ENCODE results near the gene PRKCB. TPM values are rescaled to one million over a fixed set of nuclear protein-coding genes. Genes with fewer than 3 reads are reported as not detected.

The PRKCB gene
- total RNA-seq, 1 donor from 2014 or later: 59.0 TPM

DNA sequence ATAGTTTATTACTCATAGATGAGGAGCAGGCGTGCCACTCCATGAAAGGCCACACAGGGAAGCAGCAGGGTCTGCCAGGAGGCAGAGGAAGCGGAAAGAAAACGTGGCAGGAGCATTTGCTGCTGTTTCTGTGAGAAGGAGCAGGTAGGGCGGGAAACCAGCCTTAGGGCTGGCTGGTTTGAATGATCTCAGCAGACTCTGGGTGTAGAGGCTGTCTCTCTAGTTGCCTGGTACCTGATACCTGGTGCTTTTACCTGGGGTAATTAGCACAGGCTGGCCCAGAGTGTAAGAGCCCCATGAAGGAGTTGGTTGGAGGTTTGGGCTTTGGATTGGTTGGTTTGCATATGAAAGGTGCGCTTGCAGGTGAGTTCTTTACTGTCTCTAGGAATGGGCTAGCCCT, 215.3 kb downstream of the PRKCB start:
- no peak for DNase-seq

DNA sequence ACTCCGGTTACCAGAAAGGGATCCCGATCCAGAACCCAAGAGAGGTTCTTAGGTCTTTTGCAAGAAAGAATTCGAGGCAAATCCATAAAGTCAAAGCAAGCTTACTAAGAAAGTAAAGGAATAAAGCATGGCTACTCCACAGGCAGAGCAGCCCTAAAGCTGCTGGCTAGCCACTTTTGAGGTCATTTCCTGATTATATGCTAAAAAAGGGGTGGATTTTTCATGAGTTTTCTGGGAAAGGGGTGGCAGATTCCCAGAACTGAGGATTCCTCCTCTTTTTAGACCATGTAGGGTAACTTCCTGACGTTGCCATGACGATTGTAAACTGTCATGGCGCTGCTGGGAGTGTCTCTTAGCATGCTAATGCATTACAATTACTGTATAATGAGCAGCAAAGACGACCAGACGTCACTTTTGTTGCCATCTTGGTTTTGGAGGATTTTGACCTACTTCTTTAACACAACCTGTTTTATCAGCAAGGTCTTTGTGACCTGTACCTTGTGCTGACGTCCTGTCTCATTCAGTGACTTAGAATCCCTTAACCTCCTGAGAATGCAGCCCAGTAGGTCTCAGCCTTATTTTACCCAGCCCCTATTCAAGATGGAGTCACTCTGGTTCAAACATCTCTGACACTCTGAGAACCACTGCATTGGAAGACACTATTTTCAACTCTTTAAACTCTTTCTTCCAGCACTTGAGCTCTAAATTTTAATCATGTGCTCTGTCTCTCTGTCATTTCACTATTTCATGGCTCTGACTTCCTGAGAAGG, 216.7 kb downstream of the PRKCB start:
- DNase-seq: no peak

DNA sequence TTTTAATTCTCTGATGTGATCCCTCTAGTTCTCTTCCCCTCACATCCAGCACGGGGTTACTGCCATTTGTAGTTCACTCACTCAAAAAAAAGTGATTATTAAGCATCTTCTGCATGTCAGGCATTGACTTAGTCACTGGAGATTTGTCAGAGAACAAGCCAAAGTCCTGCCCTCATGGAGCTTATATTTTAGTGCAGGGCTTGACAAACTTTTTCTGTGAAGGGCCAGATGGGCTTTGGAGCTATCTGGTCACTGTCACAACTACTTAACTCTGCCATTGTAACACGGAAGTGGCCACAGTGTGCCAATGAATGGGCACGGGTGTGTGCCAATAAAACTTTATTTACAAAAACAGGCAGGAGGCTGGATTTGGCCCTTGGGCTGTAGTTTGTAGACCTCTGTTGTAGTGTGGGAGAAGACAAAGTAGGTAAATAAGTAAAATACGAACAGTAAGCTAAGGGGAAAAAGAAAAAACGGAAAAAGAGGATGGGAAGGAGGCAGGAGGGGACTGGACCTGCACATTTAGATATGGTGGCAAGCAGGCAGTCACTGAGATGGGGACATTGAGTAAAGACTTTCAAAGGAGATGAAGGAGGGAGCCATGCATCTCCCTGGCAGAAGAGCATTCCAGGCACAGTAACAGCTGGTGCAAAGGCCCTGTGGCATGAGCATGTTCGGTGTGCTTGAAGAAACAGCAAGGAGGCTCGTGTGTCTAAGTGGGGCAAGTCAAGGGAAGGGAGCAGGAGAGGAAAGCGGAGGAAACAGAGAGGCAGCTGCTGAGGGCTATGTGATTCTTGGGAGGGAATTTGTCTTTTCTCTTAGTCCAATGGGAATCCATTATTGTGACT, 217.5 kb downstream of the PRKCB start:
- DNase-seq: no peak

DNA sequence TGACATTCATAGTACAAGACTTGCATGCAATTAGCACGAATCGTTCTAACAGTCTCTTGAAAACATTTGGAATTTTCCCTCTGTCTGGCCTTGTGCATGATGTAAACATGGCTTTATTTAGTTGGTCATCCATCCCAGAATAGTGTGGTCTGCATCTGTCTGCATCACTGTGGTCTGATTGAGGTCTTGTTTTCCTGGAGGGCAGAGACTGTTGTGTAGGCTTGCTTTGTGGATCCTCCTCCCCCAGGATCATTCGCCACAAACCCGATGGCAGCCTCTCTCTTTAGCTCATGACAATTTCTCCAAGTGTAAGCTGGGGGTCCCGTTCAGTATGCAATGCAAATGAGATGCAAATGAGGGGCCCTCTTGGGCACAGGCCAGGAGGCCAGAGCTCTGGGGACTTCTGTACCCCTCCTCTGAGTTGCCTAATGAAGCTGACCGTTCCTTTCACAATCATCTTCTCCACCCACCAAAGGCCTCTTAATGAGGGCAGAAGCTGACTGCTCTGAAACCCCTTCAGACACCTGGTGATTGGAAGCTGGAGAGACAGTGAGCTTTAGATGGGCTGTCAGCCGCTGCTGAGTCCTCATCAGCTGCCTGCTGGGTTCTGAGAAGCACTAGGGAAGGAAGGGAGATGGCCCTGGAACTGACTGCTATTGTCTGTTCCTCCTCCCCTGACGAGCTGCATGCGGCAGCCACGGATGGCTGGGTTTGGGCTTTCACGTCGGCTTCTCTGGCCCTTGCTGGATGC, 219.1 kb downstream of the PRKCB start:
- DNase-seq: no peak

DNA sequence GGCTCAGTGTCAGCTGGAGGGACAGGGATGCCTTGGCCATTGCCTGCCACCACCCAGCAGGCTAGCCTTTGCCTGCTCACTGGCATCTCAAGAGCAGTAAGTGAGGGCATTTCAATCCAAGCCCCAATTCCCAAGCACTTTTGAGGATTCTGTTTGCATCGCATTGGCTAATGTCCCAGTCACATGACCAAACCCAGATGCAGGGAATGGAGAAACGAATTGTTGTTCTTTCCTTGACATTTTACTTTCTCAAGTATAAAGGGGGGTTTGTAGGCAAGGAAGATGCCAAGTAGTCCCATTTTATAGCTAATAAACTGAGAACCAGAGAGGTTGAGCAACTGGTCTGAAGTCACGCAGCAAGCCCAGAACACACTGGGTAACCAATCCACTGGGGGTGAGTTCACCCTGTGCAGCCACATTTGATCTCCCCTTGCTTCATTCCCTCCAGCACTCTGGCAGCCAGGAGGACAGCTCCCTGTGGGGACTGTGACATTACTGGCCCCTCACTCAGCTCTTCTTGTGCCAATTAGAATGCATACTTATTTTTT, 226.6 kb downstream of the PRKCB start:
- no peak for DNase-seq

DNA sequence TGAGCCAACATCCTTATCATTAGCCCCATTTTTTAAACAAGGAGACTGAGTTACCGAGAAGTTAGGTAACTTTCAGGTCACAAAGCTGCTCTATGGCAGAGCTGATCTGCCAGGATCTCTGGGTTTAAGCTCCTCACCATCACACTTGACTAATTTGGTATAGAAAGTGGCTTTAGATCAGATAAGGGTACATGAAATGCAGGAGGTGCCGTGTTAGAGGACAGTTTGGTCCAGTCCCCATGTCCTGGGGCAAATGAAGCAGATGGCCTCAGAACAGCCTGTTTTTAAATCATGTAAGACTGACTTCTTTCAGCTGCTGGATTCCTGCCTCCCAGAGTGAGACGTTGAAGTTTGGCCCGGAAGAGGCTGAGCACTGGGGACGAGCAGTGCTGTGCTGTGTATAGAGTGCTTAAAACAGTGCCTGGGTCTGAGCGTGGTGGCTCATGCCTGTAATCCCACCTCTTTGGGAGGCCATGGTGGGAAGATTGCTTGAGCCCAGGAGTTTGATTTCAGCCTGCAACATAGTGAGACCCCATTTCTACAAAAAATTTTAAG, 233.3 kb downstream of the PRKCB start:
- DNase-seq: no peak

DNA sequence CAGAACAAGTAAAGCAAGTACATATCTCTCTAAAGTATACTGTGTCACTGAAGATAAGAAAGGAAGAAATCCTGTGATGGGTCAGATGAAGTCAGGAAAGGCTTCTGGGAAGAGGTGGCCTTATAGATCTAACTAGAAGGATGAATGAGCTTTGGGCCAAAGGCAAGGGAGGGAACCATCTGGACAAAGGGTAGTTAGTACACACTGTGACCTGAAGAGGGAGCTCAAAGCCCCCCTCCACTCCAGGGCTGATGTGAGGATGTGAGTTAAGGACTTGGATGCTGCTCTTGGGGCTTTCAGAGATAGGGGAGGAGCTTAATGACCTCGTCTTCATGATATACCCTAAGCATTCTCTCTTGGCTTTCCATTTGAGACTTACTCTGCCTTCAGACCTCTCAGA, 235.1 kb downstream of the PRKCB start:
- DNase-seq: no peak

DNA sequence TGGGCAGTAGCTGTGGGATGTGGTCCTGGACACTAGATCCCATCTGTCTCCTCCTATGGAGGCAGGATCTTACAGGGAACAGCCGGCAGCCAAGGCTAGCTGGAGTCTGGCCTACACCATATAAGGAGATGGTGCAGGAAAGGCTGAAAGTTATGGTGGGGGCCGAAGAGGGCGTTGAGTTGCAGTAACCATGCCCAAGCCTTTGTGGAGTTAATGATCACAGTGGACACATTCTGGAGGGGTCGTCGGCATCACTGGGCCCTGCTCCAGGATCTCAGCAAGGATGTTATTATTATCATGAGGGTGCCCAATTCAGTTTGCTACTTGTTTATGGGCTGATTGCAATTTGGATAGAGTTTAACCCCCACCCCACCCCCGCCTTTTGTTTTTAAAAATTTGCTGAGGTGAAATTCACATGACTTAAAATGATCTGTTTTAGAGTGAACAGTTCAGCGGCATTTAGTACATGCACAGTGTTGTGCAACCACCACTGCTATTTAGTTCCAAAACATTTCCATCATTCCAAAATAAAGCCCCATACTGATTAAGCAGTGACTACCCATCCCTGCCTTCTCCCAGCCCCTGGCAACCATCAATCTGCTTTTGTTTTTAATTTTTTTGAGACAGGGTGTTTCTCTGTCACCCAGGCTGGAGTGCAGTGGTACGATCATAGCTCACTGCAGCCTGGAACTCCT, 236.0 kb downstream of the PRKCB start:
- no peak for DNase-seq

DNA sequence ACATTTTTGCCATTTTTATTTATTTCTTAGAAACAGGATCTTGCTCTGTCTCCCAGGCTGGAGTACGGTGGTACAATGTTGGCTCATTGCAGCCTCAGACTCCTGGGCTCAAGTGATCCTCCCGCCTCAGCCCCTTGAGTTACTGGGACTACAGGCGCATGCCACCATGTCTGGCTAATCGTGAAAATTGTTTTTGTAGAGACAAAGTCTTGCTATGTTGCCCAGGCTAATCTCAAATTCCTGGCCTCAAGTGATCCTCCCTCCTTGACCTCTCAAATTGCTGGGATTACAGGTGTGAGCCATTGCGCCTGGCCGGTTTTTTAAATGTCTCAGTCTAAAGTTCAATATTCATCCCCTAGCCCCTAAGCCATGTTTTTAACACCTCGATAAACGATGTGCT, 237.5 kb downstream of the PRKCB start:
- no peak for DNase-seq

DNA sequence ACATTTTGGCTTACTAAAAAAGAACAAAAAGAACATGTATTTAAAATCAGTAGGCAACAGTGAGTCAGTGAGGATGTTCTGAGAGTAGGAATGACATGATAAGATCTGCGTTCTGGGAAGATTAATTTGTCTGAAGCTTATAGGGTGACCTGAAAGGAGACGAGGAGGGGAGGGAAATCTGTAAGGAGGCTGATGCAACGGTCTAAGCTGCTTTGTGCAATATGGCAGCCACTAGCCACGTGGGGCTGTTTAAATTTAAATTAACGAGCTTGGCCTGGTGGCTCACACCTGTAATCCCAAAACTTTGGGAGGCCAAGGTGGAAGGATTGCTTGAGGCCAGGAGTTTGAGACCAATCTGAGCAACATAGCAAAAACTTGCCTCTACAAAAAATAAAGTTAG, 238.8 kb downstream of the PRKCB start:
- no peak for DNase-seq

DNA sequence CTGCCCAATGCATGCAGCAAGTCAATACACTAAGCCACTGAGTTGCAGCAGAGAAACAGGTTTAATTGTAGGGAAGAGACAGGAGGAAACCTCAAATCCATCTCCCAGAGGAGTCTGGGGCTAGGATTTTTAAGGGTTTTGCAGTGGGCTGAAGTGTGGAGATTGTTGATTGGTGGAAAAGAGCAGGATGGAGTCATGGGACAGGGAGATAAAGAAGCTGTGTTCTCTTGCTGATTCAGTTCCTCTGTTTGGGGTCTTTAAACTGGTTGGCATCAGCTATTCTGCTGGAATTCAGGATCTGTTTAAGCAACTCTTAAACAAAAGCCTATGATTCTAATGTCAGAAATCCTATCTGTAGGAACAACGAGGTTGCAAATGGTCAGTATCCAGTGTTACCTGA, 239.5 kb downstream of the PRKCB start:
- no peak for DNase-seq

DNA sequence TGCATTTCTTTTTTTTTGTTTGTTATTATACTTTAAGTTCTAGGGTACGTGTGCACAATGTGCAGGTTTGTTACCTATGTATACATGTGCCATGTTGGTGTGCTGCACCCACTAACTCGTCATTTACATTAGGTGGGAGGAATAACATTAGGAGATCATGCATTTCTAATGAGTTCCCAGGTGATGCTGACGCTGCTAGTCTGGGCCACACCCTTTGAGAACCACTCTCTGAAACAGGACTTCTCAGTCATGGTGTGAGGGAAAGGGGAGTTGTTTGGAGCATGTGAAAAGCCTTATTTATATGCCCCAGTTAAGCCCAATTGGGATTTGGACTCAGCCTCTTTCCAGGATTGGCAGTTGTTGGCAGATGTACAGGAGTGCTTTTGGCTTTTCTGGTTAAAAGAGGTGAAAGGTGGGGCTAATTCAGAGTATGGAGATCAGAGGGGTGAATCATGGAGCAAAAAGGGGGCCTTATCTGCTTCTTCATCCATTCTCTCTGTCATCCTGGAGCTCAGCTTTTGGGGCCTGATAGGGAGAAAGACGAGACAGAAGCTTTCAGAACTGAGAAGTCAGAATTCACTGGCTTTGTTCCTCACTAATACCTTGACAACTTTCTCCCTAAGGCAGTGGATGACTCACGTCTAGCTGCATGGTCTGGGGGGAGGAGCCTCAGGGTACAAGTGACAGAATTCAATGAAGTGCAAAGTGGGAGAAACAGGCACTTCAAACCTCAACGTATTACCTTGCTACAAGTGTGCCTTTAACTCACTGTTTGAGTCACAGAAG, 240.3 kb downstream of the PRKCB start:
- peak; percentile 8 for DNase-seq

DNA sequence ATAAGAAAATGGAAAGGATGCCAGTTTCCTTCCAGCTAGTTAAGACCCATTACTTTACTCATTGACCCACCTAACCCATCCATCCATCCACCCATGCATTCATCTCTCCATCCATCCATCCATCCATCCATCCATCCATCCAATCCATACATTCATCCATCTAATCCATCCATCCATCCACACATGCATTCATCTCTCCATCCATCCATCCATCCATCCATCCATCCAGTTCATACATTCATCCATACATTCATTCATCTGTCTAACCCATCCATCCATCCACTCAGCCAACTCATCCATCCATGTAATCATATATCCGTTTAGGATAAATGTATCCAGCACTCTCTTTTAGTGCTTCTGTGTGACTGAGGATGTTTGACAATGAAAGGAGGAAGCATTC, 241.5 kb downstream of the PRKCB start:
- no peak for DNase-seq

DNA sequence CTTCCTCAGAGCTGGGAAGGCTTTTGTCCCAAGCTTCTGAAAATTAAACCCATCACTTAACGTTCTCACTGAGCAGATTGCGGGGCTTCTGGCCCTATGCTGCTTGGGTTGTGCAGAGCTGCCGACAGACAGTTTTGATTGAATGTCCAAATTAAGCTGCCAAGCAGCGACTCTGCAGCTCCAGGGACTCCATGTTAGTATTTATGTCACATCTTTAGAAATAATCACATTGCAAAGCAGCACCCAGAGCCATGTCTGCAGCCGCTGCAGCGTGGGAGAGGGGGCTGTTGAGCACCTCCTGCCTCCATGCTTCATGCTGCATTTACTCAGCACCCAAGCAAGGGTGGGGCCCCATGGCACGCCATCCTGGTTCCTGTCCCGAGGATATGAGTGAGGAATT, 242.2 kb downstream of the PRKCB start:
- DNase-seq: no peak

DNA sequence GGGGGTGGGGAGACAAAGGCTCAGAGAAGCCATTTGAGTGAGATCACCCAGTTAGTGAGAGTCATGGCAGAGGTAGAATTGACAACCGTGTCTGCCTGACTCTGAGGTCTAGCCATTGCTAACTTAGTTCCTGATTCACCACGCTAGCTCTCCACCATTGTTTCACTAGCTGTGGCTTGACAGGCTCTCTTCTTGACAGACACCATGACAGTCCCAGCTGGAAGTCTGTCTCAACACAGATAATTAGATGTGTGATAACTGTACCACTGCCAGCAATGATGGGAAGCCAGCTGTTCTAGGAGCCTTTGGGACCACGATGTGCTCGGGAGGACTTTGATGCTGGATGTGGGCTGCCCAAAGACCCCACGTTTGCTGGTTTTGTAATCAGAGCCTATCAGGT, 249.9 kb downstream of the PRKCB start:
- DNase-seq: no peak

DNA sequence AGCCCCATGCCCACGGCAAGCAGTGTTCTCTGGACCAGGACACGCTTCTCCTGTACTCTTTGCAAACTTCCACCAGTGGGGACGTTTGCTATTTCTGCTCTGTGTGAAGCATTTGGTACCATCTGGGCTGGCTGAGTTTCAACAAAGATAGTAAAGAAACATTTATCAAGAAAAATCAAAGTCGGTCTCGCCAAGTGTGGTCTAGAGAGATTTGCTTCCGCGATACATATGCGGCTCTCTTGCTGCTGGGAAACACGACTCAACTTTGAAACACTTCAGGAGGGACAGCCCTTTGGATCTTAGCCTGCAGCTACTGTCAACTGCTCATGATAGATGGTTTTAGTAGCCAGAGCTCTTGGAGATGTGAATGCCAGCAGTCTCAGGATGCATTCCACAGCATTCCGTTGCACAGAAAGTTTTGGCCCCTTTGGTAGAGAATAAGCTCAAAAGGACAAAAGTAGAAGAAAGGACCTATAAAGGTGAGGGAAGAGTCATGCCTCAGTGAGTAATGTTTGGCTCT, 252.2 kb downstream of the PRKCB start:
- peak; percentile 11 for DNase-seq

DNA sequence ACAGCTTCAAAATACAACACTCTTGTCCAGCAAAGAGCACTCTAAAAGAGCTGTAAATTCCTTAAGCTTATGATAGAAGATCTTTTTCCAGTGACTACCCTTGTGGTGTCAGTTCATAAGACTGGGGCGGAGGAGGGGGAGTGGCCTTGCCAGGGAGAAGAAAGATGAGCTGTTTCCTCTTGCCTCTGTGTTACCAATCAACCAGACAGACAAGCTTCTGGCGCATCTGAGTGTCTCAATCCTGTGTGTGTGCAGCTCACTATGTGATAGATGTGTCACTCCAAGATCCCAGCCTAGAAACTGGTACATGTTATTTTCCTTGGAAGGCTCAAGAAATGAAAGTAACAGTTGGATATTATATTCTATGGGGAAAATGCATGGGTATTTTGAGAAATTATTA, 253.0 kb downstream of the PRKCB start:
- no peak for DNase-seq

DNA sequence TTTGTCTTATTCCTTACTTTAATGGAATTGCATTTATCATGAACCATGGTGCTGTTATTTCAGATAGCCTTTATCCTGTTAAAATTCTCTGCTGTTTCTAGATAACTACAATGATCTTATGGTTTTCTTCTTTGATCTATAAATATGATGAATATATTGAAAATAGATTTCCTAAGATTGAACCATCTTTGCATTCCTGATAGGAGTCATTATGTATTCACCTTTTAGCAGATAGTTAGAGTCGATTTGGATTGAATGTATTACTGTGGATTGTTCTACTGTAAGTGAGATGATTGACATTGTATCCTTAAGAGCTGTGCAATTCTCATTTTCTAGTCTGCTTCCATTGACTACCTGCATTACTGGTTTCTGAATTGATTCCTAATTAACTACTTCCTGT, 255.3 kb downstream of the PRKCB start:
- DNase-seq: no peak

DNA sequence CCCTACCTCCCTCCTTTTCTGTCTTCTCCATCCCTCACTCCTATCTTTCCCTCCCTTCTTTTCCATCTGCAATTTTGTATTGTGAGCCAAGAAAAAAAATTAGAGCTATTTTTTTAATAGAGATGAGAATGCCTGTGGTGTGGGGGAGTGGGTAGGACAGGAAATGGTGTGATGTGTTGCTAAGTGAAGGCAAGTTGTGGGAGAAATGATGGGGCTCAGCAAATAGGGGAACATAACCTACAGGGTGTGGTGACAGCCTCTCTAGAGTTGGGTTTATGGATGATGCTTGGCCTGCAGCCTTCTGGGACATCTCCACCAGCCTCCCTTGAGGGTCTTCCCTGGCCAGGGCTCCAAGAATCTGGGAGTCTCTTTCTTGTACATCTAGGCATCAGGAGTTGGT, 257.3 kb downstream of the PRKCB start:
- no peak for DNase-seq

DNA sequence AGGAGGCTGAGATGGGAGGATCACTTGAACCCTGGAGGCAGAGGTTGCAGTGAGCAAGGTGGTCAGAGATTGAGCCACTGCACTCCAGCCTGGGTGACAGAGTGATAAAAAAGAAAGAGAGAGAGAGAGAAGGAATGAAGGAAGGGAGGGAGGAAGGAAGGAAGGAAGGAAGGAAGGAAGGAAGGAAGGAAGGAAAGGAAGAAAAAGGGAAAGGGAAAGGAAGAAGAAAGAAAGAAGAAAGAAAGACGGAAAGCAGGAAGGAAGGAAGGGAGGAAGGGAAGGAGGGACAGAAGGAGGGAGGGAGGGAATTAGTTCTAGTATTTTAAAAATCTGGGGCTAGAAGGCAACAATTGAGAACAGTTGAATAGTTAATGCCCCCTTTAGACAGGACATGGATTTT, 258.9 kb downstream of the PRKCB start:
- DNase-seq: no peak

DNA sequence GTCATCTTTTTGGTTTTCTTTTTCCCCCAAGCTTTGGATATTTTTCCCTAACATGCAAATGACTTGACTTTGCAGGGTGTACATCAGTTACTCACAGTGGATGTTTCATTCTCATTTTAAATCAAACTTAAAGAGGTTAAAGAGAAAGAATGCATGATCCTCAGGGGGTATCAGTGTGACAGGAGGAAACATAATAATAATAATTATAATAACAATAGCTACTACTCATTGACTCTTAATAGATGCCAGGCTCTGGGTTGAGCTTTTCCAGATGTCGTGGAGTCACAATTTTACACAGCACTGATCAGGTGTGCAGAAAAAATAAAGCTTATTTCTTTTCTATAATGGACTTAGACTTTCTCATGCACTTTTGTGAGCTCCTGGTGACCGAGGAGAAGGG, 263.1 kb downstream of the PRKCB start:
- no peak for DNase-seq
